NCI-H2171 treated with DMSO at 0.1 percent for 48 hours (cell line): ENCODE results near the gene USP7.
"Not testable (repeated sequence)": the region's sequence is repeated elsewhere in the genome, so short reads cannot be mapped to it uniquely, and the experiment has no call there.

ENCODE experiments used
- DNase-seq: peaks from one replicate; lab custom pipeline; 2025; lab: John Stamatoyannopoulos, UW

Gene USP7

GRCh38 chr16:8972843-8973586 lies 9.3 kb upstream of the USP7 start:
- no peak for DNase-seq

DNA sequence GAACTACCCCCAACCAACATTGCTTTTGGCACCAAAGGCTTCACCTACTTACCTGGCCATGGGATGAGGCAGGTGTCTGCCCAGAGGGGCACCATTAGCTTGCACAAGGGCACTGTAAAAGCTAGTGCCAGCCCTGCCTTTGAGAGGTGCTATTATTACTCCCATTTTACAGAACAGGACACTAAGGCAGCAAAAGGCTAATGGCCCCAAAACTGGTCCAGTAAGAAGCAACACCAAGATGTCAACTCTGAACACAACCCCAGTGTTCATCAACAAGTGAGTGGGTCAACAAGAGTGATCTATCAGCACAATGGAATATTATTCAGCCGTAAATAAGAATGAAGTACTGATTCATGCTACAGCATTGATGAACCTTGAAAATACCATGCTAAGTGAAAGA lies 7.7 kb upstream of the USP7 start:
- DNase-seq, result no peak

DNA sequence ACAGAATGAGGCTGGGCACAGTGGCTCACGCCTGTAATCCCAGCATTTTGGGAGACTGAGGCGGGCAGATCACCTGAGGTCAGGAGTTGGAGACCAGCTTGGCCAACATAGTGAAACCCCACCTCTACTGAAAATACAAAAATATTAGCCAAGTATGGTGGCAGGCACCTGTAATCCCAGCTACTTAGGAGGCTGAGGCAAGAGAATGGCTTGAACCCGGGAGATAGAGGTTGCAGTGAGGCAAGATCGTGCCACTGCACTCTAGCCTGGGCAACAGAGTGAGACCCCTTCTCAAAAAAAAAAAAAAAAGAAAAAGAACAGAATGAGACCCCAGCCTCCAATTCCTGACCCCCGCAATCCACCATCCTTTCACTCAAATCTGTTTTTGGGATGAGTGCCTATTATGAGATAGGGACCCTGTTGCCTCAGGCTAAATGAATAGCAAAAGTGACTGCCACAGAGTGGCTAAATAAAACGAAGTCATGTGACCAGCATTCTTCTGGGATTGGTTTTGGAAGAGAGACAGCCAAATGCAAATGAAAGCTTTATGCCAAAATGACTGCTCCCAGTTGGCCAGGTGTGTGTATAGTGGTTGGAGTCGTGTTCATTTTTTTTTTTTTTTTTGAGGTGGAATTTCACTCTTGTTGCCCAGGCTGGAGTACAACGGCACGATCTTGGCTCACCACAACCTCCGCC lies 5.6 kb upstream of the USP7 start:
- DNase-seq, result peak; percentile 13

- not testable (repeated sequence) for DNase-seq
Measured at GRCh38 chr16:8968054-8968453, 4.3 kb upstream of the USP7 start.

- DNase-seq, result no peak
Measured at GRCh38 chr16:8967132-8967821, 3.6 kb upstream of the USP7 start.

DNA sequence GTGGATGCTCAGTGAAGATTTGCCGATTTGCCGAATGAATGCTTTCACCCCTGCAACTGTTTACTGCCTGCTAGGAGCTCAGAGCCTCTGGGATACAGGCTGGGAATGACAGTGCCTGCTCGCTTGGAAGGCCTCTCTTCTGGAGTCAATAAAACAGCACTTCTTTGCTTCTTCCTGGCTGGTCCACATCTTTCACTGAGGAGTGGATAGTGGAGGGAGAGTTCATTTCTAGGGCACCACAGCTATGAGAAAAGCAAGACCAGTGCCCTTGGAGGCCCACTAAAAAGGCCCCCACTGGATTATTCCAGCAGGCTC lies 3.1 kb upstream of the USP7 start:
- no peak for DNase-seq

DNA sequence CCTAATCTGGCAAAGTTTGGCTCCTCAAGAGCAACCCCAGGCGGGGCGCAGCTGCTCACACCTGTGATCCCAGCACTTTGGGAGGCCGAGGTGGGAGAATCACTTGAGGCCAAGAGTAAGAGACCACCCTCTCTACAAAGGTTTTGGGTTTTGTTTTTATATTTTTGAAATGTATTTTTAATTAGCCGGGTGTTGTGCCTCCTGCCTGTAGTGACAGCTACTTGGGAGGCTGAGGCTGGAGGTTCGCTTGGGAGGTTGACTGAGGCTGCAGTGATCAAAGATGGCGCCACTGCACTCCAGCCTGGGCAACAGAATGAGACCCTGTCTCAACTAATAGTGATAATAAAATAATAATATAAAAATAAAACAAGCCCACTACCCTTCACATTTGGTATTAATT lies 756 bp upstream of the USP7 start:
- no peak for DNase-seq

DNA sequence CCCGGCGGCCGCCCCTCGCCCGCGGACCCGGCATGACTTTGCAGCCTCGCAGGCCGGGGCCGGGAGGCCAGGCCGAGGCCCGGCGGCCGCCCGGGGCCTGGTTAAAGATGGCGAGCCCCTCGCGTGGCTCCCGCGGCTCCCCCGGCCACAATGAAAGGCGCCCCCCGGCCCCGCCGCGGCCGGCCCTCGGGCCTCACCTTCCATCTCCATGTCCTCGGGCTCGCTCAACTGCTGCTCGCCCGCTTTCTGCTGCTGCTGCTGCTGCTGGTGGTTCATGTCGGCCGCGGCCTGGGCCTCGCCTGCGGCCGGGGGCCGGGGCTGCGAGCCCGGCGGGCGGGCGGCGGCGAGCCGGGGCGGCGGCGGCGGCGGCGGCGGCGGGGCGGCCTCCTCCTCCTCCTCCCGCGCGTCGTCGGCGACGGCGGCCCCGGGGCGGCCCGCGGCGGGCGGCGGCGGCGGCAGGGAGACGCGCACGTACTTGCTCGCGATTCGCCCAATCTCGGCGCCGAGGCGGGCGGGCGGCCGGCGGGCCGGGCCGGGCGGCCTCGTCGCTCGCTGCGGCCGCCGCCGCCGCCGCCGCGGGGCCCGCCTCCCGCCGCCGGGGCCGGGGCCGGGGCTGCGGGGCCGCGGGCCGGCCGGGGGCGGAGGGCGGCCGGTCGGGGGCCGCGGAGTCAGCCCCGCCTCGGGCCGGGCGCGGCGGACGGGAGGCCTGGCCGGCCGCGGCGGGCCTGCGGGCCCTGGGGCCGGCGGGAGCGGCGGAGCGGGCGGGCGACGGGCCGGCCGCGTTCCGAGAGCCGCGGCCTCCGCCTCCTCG lies 491 bp downstream of the USP7 start:
- no peak for DNase-seq

DNA sequence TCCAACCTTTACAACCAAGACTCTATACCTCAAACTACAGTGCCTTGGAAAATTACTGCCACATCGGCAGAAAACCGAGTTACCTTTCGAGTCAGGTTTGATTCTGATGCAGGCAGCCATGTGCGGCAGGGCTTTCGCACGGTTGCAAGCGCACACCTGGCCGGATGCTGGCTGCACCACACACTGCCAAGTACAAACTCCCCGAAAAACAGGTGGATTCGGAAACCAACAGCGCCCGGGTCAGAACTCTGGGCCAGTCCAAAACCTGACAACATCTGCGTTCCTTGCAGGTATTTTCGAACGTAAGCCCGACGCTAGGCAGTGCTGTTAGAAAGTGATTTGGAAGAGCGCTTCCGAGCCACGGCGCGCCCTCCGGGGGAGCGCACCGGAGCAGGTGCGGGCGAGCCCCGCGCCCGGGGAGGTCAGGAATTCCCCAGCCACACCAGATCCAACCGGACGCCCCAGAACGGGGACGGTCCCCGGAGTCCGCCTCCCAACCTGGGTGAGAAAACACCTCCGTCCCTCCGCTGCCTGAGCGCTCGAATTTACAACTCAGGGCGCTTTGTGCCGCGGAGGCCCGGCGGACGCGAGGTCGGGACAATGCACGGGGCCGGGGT lies 1.2 kb downstream of the USP7 start:
- DNase-seq, result peak; percentile 11

DNA sequence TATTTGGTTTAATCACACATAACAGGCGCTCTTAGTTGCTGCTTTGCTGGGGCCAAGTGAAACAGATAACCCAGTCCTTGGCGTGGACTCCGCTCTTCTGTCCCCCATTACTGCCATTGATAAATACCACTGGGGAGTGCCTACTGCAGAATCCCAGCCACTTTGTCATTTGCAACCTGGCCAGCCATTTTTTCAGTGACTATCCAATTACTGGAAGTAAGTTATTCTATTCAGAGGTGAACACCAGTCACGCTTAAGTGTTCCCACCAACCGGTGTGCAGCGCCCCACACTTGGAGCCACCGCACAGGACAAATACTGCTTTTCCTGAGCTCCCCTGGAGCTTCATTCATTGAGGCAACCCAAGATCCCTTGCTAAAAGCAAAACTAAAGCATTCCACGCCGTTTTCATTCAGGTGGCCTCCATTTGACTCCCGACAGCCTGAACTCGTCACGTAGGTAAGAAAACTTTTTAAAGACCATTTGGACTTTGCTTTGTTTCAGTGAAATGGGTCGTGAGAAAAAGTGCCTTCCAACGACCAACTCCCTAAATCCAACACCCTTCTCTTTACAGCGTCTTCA lies 1.8 kb downstream of the USP7 start:
- no peak for DNase-seq

DNA sequence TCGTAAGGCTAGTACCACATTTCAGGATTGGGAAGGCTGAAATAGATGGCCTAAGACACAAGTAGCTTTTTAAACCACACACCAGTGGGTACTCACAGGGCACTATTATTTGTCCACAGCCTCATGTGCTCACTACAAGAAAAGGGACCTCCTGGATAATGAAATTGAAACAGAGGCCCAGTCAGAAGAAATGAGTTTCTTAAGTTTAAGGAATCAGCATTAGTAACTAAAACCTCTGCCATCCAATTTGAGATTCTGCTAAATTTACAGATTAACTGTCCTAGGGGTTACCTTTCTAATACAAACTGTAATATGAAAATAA lies 3.0 kb downstream of the USP7 start:
- DNase-seq, result no peak

GRCh38 chr16:8959921-8960787 lies 3.6 kb downstream of the USP7 start:
- DNase-seq, result peak; percentile 11

DNA sequence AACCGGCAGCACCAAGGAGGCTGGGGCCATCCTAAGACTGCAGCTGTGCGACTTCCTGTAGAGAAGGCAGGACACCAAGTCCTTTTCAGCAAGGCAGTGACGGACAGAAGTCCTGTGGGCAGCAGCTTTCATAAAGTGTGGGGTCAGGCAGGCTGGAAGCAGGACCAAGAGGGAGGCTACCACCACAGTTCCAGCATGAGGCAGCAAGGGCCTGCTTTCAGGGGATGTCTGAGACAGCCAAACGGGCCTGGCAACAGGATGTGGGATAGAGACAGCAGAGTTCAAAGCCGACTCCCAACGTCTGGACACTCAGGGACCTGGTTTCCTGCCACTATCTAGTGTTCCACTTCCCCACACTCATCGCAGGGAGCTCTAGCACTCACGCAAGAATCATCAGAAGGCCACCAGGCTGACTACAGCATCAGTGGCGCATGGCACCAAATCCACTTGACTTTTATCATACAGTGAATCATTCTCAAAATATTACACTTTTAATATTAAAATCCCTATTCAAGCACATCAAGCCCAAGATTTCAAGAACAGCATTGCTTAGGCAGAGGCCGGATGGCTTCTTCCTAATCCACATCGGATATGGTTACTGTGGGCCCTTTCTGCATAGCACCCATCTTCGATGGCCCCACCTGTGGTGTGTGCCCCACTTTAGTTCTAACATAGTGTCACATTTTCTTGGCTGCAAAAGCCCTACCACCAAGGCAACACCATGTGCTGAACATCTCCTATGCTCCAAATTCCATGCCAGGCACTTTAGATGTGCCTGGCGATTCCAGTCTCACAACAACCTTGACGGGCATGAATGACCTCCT lies 5.2 kb downstream of the USP7 start:
- no peak for DNase-seq

DNA sequence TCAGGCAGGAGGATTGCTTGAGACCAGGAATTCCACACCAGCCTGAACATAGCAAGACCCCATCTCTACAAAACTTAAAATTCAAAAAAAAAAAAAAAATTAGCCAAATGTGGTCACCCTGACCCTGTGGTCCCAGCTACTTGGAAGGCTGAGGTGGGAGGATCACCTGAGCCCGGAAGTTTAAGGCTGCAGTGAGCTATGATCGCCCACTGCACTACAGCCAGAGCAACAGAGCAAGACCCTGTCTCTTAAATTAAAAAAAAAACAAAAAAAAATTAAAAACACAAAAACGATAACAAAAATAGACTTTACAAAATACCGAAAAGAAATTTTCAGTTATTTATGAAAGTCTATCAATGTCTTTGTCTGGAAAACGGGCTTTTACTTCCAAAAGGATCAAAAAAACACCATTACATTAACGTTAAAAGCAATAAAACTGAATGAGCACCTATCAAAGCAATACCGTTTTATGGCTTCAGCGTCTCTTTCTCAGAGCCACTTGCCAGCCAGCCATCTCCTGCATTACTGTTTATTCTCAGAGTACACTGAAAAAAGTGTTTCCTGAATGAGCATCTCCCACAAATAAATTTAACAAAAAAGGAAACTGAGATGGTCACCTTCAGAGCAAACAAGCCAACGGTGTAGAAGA lies 6.1 kb downstream of the USP7 start:
- DNase-seq, result no peak

- DNase-seq, result no peak
Measured at GRCh38 chr16:8957063-8957397, 6.7 kb downstream of the USP7 start.

DNA sequence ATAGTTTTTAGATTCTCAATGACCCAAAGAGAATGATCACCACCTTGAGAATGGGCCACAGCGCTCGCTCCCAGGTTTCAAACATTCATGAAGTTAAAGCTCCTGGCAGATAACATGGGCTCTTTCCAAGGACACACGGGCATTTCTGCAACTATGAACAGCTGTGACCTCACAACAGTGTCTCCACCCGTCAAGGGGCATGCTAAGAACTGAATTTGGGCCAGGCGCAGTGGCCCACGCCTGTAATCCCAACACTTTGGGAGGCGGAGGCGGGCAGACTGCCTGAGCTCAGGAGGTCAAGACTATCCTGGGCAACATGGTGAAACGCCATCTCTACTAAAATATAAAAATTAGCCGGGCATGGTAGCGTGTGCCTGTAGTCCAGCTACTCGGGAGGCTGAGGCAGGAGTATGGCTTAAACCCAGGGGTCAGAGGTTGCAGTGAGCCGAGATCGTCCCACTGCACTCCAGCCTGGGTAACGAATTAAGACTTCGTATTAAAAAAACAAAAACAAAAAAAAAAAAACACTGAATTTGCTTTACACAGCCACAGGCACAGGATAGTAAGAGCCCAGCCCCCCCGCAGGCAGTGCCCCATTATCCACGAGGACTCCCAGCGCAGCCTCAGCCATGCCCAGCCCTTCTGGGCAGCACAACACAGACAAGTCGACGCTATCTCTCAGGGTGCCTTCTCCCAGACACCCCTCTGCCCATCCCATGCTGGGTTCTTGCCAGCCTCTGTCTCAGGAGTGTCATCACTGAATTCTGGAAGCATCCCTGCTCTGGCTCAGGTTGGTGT lies 7.2 kb downstream of the USP7 start:
- DNase-seq, result no peak

DNA sequence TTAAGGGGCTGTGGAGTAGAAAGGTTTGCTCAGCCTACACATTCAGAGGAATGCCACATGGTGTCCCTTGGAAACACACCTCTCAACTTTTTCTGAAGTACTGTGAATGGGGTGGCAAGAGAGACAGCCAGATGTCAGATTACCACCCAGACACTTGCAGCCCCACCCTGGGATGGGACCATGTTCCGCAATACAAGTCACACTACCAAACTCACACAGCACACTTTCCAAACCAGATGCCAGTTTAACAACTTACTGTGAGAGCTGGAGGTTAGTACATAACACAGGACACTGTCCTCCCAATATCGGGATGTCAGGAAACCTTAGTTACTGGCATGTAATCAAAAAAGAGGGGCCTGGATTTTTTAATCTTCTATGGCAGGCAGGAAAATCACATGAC lies 7.9 kb downstream of the USP7 start:
- peak; percentile 11 for DNase-seq

- no peak for DNase-seq
Measured at GRCh38 chr16:8953064-8953463, 10.6 kb downstream of the USP7 start.

- no peak for DNase-seq
Measured at GRCh38 chr16:8952281-8952751, 11.4 kb downstream of the USP7 start.
